ENCODE data around the gene LMF1.

Gene LMF1

DNA sequence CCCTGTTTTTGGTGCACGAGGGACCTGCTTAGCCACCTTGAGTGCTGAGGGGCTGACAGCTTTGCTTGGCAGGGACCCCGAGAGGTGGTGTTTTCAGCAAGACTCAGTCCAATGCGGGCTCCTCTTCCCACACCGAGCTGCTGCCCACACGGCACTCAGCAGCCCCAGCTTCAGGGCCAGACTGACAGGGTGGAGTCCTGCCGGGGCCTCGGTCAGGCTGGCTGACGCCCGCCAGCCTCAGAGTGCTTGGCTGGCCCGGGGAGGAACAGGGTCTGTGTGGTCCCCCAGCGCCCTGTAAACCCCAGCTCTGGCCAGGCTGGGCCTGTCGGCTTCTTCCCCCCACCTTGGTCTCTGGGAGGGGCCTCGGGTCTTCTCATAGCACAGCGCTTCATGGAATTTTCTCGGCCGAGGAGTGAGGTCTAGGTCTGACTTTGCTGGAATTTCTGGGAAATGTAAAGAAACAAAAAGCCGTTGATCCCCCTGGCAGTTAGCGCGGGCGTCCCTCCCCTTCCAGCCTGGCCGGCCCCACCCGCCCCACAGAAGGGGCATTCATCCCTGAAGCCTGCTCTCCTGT is 13.4 kb upstream of the LMF1 start:
- DNase-seq = no peak

DNA sequence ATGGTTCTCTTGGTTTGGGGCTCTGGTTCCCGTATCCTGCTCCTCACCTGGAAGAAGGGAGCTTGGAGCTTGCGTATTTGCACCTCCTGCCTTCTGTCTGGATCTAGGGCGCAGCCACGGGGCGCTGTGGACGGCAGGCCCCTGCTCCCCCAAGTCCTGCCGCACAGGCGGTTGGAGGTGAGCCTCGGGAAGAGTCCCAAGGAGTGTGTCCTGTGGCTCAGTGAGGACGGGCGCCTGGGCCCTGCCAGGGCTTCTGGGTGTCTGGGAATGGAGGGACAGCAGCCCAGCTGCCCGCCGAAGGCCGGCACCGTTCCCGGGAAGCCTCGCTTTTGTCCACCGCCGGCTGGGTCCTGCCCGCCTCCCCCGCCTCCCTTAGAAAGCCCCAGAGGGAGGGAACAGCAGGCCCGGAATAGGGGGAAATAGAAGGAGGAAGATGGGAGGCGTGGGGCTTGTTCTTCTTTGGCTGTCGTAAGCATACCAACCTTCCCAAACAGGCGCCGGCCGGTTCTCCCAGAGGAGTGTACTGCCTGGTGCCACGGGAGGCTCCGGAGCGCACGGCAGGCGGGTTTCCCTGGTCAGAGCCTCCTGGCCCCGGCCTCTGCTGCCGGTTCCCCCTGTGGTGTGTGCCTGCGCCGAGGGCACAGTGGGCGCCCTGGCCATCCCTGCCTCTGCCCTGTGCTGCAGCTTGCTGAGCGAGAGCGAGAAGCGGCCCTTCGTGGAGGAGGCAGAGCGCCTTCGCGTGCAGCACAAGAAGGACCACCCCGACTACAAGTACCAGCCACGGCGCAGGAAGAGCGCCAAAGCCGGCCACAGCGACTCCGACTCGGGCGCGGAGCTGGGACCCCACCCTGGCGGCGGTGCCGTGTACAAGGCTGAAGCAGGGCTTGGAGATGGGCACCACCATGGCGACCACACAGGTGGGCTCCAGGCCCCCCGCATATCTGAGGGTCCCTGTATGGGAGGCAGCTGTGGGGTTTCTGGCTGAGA is 12.6 kb upstream of the LMF1 start:
- DNase-seq = no peak

DNA sequence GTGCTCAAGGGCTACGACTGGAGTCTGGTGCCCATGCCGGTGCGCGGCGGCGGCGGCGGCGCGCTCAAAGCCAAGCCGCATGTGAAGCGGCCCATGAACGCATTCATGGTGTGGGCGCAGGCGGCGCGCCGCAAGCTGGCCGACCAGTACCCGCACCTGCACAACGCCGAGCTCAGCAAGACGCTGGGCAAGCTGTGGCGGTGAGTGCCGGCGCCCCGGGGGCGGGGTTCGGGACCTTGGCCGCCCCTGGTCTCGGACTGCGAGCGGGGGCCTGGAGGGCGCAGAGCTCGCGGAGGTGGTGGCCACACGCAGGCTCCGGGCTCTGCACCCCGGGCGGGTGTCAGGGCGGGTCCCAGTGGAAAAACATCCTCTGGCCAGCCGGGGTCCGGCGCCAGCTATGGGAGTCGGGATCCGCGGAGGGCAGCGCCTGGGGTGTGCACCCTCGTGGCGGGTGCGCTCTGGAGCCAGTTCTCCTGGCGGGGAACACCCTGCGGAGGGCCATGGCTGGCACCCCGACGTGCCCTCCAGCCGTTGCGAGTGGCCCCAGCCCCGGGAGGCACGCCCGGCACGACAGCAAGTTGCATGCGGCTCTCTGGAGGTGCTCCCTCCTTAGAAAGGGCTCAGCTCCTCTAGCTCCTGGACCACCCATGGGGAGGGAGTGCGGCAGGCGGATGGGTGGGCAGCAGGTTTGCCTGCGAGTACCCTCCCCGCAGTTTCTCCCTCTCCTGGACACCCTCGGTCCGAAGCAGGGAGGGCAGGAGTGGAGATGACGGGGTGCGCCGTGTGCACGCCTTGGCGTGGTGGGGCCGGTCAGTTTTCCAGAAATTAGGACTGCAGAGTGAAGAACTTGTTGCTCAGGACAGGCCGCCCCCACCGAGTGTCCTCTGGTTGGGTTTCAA is 11.6 kb upstream of the LMF1 start:
- no peak for DNase-seq

- no peak for DNase-seq
Observed at GRCh38 chr16:981695-982144, 10.9 kb upstream of the LMF1 start, which contains the start of gene SOX8. SOX8 (plus strand) TSS chr16:981770; CDS start chr16:981923, 153 bp downstream.

DNA sequence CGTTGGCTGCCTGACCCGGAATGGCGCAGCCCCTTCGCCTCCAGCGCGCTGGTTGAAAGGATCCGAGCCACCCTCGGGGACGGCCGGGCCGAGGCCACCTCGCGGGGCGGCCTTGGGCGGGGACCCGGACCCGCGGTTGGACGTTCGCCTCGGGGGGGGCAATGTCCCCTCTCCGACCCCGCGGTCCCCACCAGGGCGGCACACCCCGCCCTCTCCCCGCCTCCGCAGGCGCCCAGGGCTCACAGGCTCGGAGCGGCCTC is 9.7 kb upstream of the LMF1 start:
- no peak for DNase-seq

DNA sequence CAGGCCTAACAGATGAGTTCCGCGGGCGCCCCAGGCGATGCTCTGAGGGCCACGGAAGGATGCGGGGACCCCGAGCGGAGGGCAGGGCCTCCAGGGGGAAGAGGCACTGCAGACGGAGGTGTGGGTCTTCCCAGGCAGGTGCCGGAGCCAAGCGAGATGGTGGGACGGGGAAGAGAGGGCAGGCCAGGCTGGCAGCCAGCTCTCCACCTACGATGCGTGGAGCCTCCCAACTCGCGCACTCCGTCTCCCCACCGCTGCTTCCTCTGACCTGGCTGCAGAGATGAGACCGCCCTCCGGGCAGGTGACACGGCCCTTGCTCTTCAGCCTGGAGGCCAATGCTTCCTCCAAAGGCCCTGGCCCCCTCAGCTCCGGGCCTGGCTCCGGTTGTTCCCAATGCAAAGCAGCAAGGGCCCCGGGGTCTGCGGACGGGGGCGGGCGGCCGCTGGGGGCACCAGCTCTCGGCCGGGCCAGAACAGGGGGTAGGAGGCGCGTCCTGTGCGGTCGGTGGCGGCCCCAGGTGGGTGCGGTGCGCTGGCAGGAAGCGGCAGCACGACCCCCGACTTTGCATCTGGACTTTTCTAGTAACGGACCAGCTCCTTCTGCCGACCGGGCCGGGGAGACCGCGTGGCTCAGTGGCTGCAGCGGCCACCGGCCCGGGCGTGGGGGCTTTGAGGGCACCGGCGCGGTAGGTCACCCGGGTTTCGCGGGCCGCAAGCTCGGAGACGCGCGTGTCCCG is 9.2 kb upstream of the LMF1 start:
- no peak for DNase-seq

- DNase-seq = no peak
Observed at GRCh38 chr16:979147-979546, 8.4 kb upstream of the LMF1 start.

GRCh38 chr16:978403-978802 is 7.6 kb upstream of the LMF1 start:
- no peak for DNase-seq

- DNase-seq = no peak
Observed at GRCh38 chr16:977896-978295, 7.1 kb upstream of the LMF1 start.

GRCh38 chr16:977081-977701 is 6.4 kb upstream of the LMF1 start:
- no peak for DNase-seq

GRCh38 chr16:976389-976931 is 5.7 kb upstream of the LMF1 start:
- no peak for DNase-seq

DNA sequence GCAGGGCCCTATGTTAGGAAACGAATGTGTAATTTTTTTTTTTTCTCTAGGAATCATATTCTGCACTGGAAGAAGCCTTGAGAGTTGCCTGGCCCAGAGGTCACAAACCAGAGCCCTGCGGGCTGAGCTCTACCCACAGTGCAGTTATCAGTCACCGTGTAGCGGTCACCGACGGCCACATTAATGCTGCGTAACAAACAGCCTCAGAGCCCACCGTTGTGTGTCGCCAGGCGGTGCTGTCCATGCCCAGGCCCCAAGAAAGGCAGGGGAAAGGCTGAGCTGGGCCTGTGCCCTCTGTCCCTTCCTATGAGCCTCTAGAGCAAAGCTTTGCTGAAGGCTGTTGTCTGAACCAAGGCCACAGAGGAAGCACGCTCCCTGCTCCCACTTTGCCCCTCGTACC is 4.5 kb upstream of the LMF1 start:
- DNase-seq = no peak

- DNase-seq = no peak
Observed at GRCh38 chr16:974611-975261, 4.0 kb upstream of the LMF1 start.

DNA sequence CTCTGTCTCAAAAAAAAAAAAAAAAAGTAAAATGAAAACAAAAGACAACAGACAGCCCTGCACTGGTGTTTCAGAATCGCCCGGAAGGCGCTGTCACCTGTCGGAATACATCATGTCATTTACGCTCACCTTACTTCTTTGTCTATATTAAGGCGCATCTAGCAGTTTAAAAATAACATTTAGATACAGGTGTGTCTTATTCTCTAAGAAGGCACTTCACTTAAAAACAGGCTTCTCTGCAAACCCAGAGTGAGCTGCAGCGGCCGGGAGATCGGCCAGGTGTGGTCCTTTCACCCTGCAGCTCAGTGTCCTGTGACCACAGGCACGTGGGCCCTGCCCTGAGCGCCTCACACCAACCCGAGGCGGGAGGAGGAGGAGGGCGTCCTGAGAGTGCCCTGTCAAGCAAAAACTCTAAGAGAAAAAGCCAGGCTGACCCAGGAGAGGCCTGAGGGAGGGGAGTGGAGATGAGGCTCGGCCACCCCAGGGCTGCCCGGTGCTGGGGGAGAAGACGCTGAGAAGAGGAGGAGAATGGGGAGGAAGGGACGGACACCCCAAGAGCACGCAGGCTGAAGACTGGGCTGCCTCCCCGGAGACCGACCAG is 3.3 kb upstream of the LMF1 start:
- DNase-seq = no peak

- no peak for DNase-seq
Observed at GRCh38 chr16:973366-973765, 2.6 kb upstream of the LMF1 start.

DNA sequence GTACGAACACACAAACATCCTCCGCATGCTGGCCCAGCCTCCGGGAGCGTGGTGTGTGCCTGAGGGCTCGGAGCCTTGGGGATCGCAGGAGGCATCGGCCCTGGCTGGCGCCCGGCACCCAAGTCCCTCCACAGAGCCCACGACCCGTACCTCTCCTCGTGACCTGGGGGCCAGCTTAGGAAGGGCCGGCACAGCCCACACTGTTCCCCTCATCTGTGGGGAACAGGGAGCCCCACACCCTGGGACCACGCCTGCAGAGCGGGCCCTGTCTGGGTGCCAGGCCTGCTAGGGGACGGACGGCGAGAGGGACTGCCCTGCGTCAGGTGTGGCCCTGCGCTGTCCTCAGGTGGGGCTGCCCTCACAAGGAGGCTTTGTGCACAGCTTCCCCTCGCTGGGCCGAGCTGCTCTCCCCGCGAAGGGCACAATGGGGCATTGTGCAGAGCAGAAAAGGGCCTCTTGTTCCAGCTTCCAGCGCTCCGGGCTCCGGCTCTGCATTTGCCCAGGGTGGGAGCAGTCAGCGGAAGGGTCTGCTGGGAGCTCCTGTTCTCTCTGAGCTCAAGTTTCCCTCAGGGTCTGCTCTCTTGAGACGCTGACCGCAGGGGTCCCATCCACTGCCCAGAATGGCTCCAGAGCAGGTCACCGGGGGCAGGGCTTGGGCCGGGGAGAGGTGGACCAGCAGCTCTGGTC is 1.7 kb upstream of the LMF1 start:
- DNase-seq = no peak

DNA sequence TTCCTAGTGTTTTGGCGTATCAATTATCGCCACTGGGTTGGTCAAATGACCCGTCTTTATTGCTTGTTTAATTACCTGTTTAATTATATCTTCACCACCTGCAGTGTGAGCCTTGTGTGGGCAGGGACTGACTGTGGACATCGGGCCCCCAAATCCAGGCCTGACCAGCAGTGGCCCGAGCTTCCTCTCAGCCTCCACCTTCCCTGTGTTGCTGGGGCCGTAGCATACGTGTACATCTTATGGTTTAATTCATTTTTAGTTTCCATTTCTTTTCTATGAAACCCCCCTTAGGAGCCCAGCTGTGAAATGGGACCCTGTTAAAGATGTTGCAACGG is 1.2 kb upstream of the LMF1 start:
- no peak for DNase-seq

DNA sequence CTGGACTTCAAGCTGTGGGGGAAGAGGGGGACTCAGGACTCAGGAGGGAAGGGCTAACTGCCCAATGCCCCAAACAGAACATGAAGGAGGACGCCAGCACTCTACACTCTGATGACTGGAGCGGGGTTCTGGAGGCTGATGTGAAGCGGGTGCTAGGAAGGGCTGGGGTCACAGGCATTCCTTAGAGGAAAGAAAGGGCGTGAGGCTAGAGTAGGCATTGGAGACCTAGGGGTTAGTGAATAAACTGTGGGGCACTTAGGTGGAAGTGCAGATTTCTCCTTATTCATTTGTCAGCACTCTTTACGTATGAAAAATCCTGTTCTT is 760 bp upstream of the LMF1 start:
- DNase-seq = no peak

- DNase-seq = no peak
Observed at GRCh38 chr16:970386-970765, 408 bp downstream of the LMF1 start.

- DNase-seq = no peak
Observed at GRCh38 chr16:969508-970385, 1.0 kb downstream of the LMF1 start.
